Stimulated activated CD8-positive, alpha-beta memory T cell treated with anti-CD3 and anti-CD28 coated beads, Interleukin-2, amount 100 ng/mL, for 1 hour (primary cell): ENCODE measurements around the gene MNDA.

ENCODE experiments used
- DNase-seq, 2 donors: peaks; one replicate each; pipeline ENCODE4 v3.0.0-alpha.2; 2020; ENCODE audit warnings: low read depth in 2 of 2

The MNDA gene

DNA sequence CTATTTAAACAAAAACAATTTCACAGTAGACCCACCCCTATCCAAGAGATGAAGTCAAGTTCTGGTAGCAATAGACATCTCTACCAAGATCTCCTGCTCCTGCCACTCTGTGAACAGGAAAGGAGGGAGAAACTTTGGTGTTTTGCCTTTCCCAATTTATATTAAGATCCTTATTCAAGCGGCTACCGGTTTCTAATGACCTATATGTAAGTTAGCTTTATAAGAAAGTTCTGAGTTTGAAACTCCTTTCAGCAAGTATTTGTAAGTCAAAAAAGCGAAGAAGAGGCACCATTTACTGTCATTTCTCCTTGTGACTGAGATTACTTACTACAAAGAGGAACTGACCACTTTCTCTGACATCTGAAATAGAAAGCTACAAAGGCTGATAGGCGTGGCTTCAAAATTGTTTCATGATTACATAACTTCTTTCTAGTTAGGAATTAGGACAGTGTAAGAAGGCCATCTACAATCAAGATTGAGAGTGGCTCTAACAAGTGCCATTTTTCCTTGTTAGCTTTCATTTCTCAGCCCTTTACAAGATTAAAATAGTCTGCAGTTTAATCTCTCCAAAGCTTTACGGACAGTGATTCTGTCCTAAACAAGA lies at the start of gene MNDA:
TSS of gene MNDA (plus strand) at position 448 of the 604 bp plus-strand sequence. CDS start 10,803 bp downstream, outside the sequence.
- DNase-seq: no peak

- DNase-seq: no peak
Observed at GRCh38 chr1:158793604-158794003, 37.5 kb upstream of the MNDA start.

- DNase-seq: no peak
Observed at GRCh38 chr1:158794247-158794646, 36.9 kb upstream of the MNDA start.

DNA sequence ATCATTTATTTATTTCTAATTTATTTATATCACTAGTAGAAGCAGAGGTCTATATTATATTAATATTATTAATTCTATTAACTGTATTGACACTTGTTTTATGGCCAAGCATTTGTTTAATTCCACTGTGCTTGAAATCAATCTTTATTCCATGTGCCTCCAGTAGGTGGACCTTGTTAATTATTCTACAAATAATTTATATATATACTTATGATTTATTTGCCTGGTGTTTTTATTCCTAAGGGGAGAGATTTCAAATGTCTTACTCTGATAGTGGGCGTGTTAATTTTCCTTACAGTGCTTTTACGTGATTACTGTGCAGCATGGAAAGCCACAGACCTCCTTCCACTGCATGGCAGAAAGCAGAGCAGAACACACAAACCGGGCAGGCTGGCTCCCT lies 32.6 kb upstream of the MNDA start:
- DNase-seq: no peak

DNA sequence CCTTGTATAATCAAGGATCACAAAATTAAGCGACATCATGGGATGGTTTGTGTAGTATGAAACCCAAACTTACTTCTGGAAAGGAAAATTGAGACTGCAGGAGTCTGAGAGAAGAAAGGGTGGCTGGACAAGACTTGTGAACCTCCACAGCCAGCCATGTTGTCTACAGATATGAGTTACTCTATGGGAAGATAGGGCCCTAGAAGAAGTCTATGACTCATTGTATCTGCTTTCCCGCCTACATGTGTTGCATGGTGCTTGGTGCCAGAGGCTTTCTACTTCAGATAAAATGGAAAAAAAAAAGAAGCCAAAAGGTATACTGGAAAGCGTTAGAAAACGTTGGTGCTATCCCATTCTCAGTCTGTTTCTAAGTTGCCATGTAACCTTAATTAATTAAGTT lies 31.5 kb upstream of the MNDA start:
- DNase-seq: no peak

DNA sequence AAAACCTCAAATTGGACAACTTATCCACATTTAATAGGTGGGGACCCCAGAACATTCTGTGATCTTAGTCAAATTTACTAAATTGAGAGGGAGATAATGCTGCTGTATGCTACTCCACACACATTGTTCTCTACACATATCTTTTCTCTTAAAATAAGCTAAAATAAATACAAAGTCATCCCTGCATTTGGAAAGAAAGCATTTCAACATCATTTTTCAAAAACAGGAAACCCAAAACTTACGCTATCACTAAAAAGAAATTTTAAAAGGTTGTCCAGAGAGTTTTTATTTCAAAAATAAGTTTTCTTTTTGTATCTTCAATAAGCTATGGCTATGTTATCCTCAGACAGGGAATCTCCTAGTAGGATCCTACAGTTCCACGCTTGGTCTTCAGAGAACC lies 30.6 kb upstream of the MNDA start:
- no peak for DNase-seq

- no peak for DNase-seq
Observed at GRCh38 chr1:158801396-158801795, 29.8 kb upstream of the MNDA start.

- no peak for DNase-seq
Observed at GRCh38 chr1:158803678-158804077, 27.5 kb upstream of the MNDA start.

DNA sequence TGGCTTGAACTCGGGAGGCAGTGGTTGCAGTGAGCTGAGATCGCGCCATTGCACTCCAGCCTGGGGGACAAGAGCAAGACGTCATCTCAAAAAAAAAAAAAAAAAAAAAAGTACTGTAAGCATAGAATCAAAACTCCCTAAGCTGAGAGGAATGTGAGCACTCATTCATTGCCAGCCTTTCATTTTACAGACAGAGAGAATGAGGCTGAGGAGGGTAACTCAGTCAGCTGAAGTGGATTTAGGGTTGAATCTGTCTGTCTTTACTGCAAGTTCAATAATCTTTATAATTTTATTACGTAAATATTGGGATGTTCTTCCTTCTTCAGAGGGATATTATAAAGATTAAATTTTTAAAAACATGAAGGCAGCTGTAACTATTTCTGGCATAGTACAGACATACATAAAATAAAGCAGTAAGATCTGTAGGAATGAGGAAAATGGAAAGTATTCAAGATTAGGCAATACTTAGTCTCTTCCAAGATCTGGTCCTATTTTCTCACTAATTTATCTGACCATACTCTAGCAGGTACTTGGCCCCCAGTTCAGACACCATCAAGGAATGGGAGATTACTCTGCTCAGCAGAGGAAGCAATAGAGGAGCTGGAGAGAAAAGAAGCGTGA lies 24.1 kb upstream of the MNDA start:
- no peak for DNase-seq

DNA sequence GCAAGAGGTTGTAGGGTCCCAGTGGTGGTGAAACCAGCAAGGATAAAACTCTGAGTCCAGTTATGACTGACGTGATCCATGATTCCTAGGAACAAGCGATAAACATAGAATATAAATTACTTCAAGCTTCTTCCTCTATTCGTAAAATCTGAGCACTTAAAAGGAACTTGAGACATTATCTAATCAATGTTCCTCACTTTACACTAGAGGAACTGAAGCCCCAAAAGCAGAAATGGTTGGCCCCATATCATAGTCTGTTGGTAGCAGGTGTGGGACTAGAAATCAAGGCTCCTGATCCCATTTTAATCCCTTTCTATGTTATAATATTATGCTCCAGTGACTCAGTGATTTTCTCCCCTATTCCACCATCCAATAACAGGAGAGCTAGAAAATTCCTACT lies 21.9 kb upstream of the MNDA start:
- no peak for DNase-seq

DNA sequence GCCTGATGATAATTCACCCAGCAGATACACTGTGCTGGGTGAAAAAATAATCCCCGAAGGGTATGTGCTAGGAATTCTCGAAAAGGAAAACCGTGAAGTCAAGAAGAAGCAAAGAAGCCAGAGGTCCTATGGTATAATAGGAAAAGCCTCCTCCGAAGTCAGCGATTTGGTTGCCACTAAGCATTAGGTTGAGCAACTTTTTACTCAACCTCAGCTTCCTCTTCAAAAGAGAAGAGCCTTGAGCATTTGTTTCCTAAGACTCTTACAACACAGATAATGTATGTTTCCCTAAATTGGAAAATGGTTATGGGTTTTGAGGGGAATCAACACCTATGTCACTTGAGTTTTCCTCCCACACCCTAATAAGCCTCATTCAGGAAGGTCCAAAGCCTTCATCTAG lies 21.3 kb upstream of the MNDA start:
- DNase-seq: no peak

DNA sequence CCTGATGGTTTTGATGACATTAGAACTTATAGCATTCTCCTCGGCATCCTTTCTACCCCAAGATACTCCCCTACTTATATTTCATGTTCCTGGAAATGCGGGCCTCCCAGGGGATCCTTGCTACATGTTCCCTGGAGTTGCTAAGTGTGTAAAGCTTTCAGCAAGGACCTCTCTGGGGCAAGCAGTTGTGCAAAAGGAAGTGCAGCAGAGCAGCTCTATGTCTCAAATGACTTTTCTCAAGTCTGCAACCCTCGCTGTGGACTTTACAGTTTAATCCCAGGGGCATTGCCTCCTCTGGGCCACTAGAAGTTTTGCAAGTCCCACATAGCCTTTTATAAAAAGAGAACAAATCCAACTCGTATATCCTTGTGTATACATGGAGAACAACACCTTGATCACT lies 20.8 kb upstream of the MNDA start:
- DNase-seq: no peak

- DNase-seq: no peak
Observed at GRCh38 chr1:158812336-158812735, 18.8 kb upstream of the MNDA start.

DNA sequence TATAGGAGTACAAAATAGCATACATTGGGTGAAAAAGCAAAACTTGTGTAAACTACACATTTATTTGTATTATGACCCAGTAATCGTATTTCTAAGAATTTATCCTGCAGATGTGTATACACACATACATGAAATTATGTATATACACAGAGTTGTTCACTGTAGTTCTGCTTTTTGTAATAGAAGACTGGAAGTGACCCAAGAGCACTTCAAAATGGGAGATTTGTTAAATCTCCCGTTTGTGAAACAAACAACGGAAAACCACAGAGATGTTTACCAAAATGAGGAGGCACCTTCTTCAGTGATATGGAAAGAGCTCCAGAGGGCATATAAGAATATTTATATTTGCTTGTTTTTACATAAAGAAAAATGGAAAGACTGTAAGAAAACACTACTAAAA lies 18.0 kb upstream of the MNDA start:
- no peak for DNase-seq

- DNase-seq: no peak
Observed at GRCh38 chr1:158814970-158815369, 16.2 kb upstream of the MNDA start.

DNA sequence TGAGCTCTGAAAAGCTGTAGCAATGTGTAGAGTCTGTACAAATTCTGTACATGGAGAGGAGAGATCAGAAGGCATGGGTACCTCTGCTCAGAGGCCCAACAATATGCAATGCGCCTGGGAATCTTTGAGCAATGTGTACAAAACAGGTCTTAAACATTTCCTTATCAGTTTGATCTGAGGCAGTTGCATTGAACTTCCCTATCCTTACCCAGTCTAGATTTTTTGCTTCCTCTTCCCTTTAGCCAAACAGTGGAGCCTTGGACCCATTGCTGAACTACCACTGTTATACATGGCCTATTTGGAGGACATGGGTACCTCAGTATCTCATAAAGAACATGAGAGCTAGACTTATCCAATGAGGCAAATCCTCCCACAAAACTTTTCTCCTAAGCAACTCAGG lies 12.6 kb upstream of the MNDA start:
- no peak for DNase-seq

DNA sequence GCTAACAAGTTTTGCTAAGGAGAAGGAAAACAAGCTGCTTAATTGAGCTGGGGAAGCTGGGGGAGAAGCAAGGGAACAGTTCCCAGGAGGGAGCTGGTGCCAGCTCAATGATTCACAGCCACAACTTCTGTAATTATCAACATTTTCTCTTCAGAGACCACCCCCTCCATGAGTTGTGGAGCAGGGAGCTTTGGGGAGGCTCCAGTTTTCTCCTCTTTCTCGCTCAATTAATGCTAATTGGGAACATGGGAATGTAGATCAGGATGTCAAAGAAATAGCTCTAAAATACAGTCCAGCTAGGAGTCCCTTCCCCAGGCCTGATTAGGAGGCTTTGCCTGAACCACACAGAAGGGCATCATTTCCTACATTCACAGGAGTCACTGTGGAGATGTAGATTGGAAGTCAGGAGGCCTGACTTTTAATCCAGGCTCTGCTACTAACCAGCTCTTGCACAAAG lies 12.1 kb upstream of the MNDA start:
- no peak for DNase-seq

DNA sequence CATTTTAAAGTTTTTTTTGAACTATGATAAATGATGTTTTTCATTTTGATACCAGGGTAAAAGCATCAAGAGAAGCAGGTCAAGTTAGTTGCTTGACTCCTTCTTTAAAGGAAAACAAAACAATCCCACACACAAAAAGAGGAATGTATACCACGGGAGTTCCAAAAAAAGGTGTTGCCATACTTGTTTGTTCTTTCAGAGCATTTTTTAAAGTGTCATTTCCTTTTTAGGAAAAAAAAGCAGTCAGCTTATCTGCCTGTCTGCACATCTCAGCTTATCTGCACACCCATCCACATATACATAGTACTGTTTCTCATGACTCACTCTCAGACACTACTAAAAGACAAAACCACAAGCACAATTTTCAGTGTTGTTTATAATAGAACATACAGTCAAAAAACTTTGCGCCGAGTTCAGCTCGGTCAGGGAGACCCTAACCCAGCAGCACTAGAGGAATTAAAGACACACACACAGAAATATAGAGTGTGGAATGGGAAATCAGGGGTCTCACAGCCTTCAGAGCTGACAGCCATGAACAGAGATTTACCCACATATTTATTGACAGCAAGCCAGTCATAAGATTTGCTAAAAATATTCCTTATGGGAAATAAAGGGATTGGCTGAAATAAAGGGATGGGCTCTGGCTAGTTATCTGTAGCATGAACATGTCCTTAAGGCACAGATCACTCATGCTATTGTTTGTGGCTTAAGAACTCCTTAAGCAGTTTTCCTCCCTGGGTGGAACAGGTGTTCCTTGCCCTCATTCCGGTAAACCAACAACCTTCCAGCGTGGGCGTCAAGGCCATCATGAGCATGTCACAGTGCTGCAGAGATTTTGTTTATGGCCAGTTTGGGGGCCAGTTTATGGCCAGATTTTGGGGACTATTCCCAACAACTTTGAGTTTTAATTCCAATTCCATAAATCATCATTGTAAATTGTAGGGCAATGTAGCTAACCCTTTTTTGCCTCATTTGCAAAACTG lies 11.4 kb upstream of the MNDA start:
- no peak for DNase-seq

DNA sequence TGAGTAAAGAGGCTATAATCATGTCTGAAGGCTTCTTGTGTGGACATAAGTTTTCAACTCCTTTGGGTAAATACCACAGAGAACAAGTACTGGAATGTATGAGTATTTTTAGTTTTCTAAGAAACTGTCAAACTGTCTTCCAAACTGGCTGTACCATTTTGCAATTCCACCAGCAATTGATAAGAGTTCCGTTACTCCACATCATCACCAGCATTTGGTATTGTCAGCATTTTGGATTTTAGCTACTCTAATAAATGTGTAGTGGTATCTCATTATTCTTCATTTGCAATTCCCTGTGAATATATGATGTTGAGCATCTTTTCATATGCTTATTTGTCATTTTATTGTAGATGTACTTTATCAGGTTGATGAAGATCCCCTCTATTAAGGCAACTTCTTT lies 9.4 kb upstream of the MNDA start:
- no peak for DNase-seq

DNA sequence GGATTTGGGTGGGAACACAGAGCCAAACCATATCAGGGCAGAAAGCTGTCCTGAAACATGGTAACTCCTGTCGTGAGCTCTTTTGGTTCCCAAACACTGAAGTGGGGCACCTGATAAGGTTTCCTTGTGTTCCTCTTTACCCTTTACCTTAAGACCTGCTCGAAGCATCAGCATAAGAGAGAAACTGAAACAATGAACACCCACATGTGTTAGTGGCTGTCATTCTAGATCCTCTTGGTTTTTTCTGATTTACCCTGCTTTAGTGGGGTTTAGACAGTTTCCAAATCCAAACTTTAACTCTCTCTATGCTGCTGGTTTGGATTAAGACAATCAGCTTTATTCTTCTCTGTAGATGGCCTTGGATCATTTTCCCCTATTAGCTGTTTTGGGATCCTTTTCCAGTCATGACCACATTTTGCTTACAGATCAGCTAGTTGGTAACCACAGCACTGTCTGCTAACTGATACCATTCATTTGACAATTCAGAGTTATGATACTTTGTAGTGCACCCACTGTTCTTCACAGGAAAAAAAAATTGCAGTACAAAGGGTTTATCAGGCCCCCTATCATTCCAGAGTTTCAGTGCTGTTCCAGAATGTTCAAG lies 975 bp upstream of the MNDA start:
- no peak for DNase-seq

GRCh38 chr1:158833264-158833663 lies 2.1 kb downstream of the MNDA start:
- no peak for DNase-seq

DNA sequence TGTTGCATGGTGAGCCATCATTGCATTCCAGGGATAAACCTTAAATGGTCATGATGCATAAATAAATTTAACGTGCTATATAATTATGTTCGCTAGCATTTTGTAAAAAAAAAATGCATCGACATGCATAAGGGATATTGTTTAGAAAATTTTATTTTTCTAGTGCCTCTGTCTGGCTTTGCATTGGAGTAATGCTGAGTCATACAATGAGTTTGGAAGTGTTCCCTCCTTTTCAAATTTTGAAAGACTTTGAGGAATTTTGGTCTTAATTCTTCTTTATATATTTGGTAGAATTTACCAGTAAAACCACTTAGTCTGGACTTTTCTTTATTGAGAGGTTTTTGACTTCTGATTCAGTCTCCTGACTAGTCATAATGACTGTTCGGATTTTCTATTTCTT lies 4.9 kb downstream of the MNDA start:
- DNase-seq: no peak
